HG03565 (cell line): ENCODE data around the gene RPL28.
"Not testable (repeated sequence)": the region's sequence is repeated elsewhere in the genome, so short reads cannot be mapped to it uniquely, and the experiment has no call there.

Experiments used
- ATAC-seq: cut with Tn5 transposase; IDR thresholded peaks from one replicate; pipeline ENCODE4 v1.9.1; 2021; ENCODE audit warnings: mild to moderate bottlenecking, moderate library complexity; ENCODE audit not compliant: unreplicated experiment

Gene RPL28

DNA sequence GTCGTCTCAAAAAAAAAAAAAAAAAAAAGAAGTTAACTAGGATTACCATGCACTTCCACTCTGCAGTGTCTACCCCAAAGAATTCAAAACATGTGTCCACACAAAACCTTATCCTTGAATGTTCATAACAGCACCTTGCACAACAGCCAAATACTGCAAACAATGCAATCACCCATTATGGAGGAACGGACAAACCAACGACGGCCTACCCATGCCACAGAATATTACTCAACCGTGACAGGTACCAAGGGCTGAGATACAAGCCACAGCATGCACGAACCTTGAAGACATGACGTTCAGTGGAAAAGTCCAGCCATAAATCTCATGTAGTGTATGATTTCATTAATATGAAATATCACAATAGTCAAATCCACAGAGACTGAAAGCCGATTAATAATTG, 60.3 kb downstream of the RPL28 start:
- no peak for ATAC-seq

DNA sequence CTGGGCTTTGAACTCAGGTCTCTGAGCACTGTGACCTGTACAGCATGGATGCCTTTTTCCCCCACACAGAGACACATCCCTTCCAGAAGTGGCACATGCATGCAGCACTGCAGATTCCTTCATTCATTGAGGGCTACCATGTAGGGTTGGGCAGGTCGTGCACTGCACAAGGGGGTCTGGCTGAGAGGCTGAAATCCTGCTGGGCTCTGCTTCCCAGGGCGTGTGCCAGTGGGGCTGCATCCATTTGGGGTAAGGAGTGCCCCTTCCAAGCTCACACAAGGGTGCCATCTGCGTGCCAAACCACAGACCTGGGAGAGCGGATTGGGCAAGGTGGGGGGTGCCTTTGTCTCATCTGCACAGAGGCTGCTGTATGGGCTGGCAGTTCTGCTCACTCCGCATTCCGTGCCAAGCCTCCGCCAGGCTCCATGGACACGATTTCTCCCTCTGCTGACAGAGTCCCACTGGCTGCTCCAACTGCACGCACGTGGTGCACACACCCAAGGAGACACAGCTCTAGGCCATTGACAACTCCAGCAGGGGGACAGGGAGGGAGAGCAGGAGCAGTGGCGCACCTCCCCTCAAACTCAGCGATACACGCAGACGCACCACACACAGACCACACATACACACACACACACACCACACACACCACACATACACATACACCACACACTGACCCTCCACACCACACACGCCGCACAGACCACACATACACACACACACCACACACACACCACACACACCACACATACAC, 61.9 kb downstream of the RPL28 start:
- no peak for ATAC-seq

DNA sequence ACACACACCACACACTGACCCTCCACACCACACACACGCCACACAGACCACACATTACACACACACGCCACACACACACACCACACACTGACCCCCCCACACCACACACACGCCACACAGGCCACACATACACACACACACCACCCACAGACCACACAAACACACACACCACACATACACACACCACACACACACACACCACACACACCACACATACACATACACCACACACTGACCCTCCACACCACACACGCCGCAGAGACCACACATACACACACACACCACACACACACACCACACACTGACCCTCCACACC, 62.4 kb downstream of the RPL28 start:
- not testable (repeated sequence) for ATAC-seq

DNA sequence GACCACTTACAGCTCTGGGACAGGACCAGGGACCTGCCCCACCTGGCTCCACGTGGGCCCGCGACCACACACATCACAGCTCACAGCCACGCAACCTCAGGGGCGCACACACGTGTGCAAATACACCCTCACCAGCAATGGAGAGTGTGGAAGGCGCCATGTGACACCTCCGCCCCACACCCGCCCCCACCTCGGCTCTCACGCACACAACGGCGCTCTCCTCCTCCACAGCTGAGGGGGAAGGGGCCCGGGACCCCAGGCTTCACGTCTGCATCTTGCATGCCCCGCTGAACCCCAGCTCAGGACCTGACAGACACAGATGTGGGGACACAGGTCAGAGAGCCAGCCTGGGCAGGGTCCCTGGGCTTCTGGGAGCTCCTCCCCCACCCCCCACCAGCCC, 63.7 kb downstream of the RPL28 start:
- ATAC-seq: no peak

DNA sequence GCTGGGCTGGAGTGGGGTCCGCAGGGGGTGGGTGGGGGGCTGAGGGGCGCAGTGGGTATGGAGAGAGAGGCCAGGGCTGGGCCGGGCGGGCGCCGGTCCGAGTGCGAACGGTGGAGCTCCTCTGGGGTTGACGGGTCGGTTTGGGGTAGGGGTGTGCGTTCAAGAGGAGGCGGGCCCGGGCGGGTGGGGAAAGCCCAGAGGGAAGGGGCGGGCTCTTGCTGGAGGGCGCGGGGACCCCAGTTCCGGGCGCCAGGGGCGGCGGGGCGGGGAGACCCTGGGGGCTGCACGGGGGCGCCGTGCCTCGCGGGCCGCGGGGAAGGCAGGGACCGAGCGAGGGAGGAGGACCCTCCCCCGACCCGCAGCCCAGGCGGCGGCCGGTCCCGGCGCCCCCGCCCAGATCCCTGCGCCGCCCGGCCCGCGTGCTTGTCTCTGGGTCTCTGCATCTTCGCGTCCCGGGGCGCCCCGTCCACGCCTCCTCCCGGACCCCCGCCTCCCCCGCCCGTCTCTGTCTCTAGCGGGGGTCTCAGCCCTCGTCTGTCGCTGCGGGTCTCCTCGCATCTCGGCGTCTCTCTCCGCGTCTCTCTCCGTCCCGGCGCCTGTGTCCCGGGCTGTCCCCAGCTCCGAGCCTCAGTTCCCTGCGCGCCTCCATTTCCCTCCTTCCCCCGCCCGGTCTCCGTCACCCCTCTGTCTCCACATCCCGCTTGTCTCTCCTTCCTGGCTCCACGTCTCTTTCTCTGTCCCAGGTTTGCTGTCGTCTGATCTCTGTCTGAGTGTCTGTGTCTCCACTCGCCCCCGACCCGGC, 65.6 kb downstream of the RPL28 start:
- ATAC-seq: no peak

DNA sequence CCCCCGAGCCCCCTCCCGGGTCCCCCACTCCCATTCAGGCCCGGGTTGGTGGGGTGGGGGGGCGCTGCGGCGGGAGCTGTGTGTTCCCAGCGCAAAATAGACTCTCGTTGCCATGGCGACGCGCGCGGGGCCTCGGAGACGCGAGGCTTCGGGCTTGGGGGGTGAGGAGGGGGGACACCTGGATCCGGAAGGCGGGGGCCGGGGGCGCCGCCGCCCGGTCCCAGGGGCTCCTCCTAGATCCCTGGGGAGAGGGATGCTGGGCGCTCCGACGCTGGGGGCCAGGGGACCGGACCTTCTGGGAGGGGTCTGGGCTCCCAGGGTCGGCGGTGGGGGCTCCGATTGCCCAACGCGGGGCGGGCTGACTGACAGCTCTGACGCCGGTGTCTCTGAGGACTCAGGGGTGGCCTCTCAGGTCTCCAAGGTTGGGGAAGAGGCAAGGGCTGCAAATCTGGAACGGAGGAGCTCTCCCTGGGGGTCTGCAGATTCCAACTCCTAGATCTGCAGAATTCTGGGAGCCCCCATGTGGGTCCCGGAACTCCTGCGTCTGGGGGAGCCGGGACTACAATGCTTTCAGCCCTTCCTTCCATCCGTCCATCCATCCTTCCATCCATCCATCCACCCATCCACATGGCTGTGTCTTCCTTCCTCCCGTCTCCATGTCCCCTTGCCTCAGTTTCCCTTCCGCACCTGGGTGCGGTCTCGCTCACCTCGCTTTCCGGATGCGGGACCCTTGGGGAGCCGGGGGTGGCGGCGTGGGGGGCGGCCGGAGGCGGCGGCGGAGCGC, 66.4 kb downstream of the RPL28 start:
- ATAC-seq: no peak
